ENCODE data around the gene CSTF1. TPM values are rescaled to one million over a fixed set of nuclear protein-coding genes. Genes with fewer than 3 reads are reported as not detected.

The CSTF1 gene
- total RNA-seq, result 20.9 TPM

GRCh38 chr20:56392132-56392880 lies at the start of gene CSTF1, which contains the start of gene AURKA:
CSTF1 (plus strand) TSS chr20:56392645; CDS start chr20:56395553, 2,908 bp downstream.
AURKA (minus strand) TSS chr20:56392215; CDS start chr20:56388197, 4,018 bp downstream.
- Histone ChIP-seq H3K36me3 (ENCODE audit: control insufficient read depth in 3 of 3, insufficient read depth in 3 of 3, low read length in 3 of 3) (peaks cover 11 to 19% (median 16%) of the 10 kb centered on the region in 3 donors), H3K4me1 (ENCODE audit: control insufficient read depth in 3 of 3, insufficient read depth in 3 of 3, low read length in 3 of 3) (peaks cover 22 to 33% (median 27%) of the 10 kb centered on the region in 3 donors), H3K27ac (ENCODE audit: low read depth, low read length) (peak within 1 kb of the TSS; percentile 92), H3K9ac (ENCODE audit: low read depth in 1 of 3, low read length in 3 of 3) (peak within 1 kb of the TSS; percentile 92 to 96 (median 96)), H3K4me3 (ENCODE audit: low read length in 3 of 3) (peak within 1 kb of the TSS; percentile 95 to 98 (median 98)), H3K9me3 (ENCODE audit: control insufficient read depth in 3 of 3, low read length in 3 of 3) (no peaks in the 10 kb centered on the region), H3K27me3 (ENCODE audit: control insufficient read depth in 3 of 3, insufficient read depth in 3 of 3, low read length in 3 of 3) (no peaks in the 10 kb centered on the region)

DNA sequence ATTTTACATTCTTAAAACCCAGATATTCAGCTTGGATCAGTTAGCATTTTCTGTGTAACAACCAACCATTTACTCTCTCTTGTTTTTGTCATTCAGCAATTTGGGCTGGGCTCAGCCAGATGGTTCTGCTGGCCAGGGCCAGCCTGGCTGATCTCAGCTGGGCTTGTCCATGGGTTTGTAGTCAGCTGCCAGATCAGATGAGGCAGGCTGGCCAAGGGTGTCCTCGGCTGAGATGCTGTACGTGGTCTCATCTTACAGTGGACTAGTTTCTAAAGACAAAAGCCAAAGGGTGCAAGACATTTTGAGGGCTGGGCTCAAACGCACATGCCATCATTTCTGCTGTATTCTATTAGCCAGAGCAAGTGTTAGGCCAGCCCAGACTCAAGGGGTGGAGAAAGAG lies 49.7 kb upstream of the CSTF1 start:
- H3K36me3 ChIP-seq (ENCODE audit: control insufficient read depth in 3 of 3, insufficient read depth in 3 of 3, low read length in 3 of 3), result no peaks in the 10 kb centered on the region
- no peak overlapping the region for H3K9ac ChIP-seq (ENCODE audit: low read depth in 1 of 3, low read length in 3 of 3)
- H3K27ac ChIP-seq (ENCODE audit: low read depth, low read length), result no peak overlapping the region
- H3K27me3 ChIP-seq (ENCODE audit: control insufficient read depth in 3 of 3, insufficient read depth in 3 of 3, low read length in 3 of 3), result peaks cover 18 to 33% (median 23%) of the 10 kb centered on the region in 3 donors
- H3K4me3 ChIP-seq (ENCODE audit: low read length in 3 of 3), result no peak overlapping the region
- no peaks in the 10 kb centered on the region for H3K4me1 ChIP-seq (ENCODE audit: control insufficient read depth in 3 of 3, insufficient read depth in 3 of 3, low read length in 3 of 3)
- H3K9me3 ChIP-seq (ENCODE audit: control insufficient read depth in 3 of 3, low read length in 3 of 3), result no peaks in the 10 kb centered on the region

- Histone ChIP-seq H3K4me3 (ENCODE audit: low read length in 3 of 3) (no peak overlapping the region), H3K36me3 (ENCODE audit: control insufficient read depth in 3 of 3, insufficient read depth in 3 of 3, low read length in 3 of 3) (no peaks in the 10 kb centered on the region), H3K4me1 (ENCODE audit: control insufficient read depth in 3 of 3, insufficient read depth in 3 of 3, low read length in 3 of 3) (no peaks in the 10 kb centered on the region), H3K27ac (ENCODE audit: low read depth, low read length) (no peak overlapping the region), H3K27me3 (ENCODE audit: control insufficient read depth in 3 of 3, insufficient read depth in 3 of 3, low read length in 3 of 3) (peaks cover 18 to 34% (median 23%) of the 10 kb centered on the region in 3 donors), H3K9me3 (ENCODE audit: control insufficient read depth in 3 of 3, low read length in 3 of 3) (no peaks in the 10 kb centered on the region), H3K9ac (ENCODE audit: low read depth in 1 of 3, low read length in 3 of 3) (no peak overlapping the region)
Observed at GRCh38 chr20:56343861-56344381, 48.5 kb upstream of the CSTF1 start.

DNA sequence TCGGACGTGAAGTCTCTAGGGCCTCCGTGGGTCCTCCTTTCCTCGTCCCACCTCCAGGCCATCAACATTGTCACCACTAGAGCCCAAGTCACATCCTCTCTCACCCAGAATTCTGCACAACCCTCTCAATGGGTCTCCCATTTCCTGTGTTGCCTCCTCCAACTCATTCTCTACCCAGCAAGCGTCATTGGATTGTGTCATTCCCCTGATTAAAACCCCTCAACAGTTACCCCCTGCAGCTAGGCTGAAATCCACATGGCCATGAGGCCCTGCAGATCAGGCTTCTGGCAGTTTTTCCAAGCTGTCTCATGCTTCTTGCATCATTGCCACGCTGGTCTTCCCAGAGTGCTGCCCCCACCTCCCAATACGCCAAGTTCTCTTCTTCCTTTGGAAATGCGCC lies 46.5 kb upstream of the CSTF1 start:
- Histone ChIP-seq H3K9me3 (ENCODE audit: control insufficient read depth in 3 of 3, low read length in 3 of 3) (no peaks in the 10 kb centered on the region), H3K27me3 (ENCODE audit: control insufficient read depth in 3 of 3, insufficient read depth in 3 of 3, low read length in 3 of 3) (peaks cover 18 to 34% (median 23%) of the 10 kb centered on the region in 3 donors), H3K9ac (ENCODE audit: low read depth in 1 of 3, low read length in 3 of 3) (no peak overlapping the region), H3K27ac (ENCODE audit: low read depth, low read length) (no peak overlapping the region), H3K4me1 (ENCODE audit: control insufficient read depth in 3 of 3, insufficient read depth in 3 of 3, low read length in 3 of 3) (no peaks in the 10 kb centered on the region), H3K4me3 (ENCODE audit: low read length in 3 of 3) (no peak overlapping the region), H3K36me3 (ENCODE audit: control insufficient read depth in 3 of 3, insufficient read depth in 3 of 3, low read length in 3 of 3) (no peaks in the 10 kb centered on the region)

- no peaks in the 10 kb centered on the region for H3K4me1 ChIP-seq (ENCODE audit: control insufficient read depth in 3 of 3, insufficient read depth in 3 of 3, low read length in 3 of 3)
- H3K27ac ChIP-seq (ENCODE audit: low read depth, low read length), result no peak overlapping the region
- no peaks in the 10 kb centered on the region for H3K9me3 ChIP-seq (ENCODE audit: control insufficient read depth in 3 of 3, low read length in 3 of 3)
- no peak overlapping the region for H3K4me3 ChIP-seq (ENCODE audit: low read length in 3 of 3)
- H3K36me3 ChIP-seq (ENCODE audit: control insufficient read depth in 3 of 3, insufficient read depth in 3 of 3, low read length in 3 of 3), result no peaks in the 10 kb centered on the region
- no peak overlapping the region for H3K9ac ChIP-seq (ENCODE audit: low read depth in 1 of 3, low read length in 3 of 3)
- peaks cover 16 to 34% (median 22%) of the 10 kb centered on the region in 3 donors for H3K27me3 ChIP-seq (ENCODE audit: control insufficient read depth in 3 of 3, insufficient read depth in 3 of 3, low read length in 3 of 3)
Observed at GRCh38 chr20:56347628-56348304, 44.7 kb upstream of the CSTF1 start.

DNA sequence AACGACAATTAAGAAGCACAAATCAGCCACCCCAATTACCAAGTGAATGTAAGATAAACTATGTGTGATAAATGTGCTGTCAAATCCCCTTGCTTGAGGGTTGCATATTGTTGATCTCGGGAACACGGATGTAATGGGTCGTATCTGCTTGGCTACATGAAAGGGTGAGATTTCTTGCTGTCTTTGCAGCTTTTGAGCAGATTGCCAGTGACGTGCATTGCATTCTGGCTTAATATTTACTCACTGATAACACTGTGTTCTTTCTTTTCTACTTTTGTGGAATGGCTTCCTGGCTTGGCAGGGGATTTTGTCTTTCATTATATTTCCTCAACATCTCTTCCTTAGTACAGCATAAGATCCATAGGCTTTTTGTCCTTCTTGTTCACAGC lies 44.1 kb upstream of the CSTF1 start:
- Histone ChIP-seq H3K4me1 (ENCODE audit: control insufficient read depth in 3 of 3, insufficient read depth in 3 of 3, low read length in 3 of 3) (no peaks in the 10 kb centered on the region), H3K36me3 (ENCODE audit: control insufficient read depth in 3 of 3, insufficient read depth in 3 of 3, low read length in 3 of 3) (no peaks in the 10 kb centered on the region), H3K27me3 (ENCODE audit: control insufficient read depth in 3 of 3, insufficient read depth in 3 of 3, low read length in 3 of 3) (peaks cover 11 to 28% (median 17%) of the 10 kb centered on the region in 3 donors), H3K4me3 (ENCODE audit: low read length in 3 of 3) (no peak overlapping the region), H3K9me3 (ENCODE audit: control insufficient read depth in 3 of 3, low read length in 3 of 3) (no peaks in the 10 kb centered on the region), H3K9ac (ENCODE audit: low read depth in 1 of 3, low read length in 3 of 3) (no peak overlapping the region), H3K27ac (ENCODE audit: low read depth, low read length) (no peak overlapping the region)

DNA sequence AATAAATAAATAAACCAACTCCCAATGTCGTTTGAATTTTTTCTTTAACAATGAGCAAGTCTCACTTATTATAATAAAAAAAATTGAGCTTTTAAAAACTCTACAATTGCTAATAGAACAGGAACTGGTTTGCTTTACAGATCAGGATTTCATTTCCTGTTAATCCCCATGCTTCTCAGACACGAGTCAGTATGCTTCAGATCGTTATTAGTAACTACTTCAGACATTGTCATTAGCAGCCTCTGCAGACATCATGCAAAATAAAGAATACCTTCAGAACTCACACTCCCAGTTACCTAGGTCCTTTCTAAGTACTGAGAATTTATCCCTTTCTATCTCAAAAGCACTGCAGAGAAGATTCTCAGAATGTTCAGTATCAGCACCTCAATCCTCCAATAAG lies 43.7 kb upstream of the CSTF1 start:
- Histone ChIP-seq H3K27me3 (ENCODE audit: control insufficient read depth in 3 of 3, insufficient read depth in 3 of 3, low read length in 3 of 3) (peaks cover 9 to 24% (median 12%) of the 10 kb centered on the region in 3 donors), H3K4me3 (ENCODE audit: low read length in 3 of 3) (no peak overlapping the region), H3K36me3 (ENCODE audit: control insufficient read depth in 3 of 3, insufficient read depth in 3 of 3, low read length in 3 of 3) (no peaks in the 10 kb centered on the region)

GRCh38 chr20:56350842-56351241 lies 41.6 kb upstream of the CSTF1 start:
- Histone ChIP-seq H3K4me3 (ENCODE audit: low read length in 3 of 3) (no peak overlapping the region), H3K36me3 (ENCODE audit: control insufficient read depth in 3 of 3, insufficient read depth in 3 of 3, low read length in 3 of 3) (no peaks in the 10 kb centered on the region), H3K27me3 (ENCODE audit: control insufficient read depth in 3 of 3, insufficient read depth in 3 of 3, low read length in 3 of 3) (peaks cover 2 to 7% (median 3%) of the 10 kb centered on the region in 3 donors), H3K4me1 (ENCODE audit: control insufficient read depth in 3 of 3, insufficient read depth in 3 of 3, low read length in 3 of 3) (no peaks in the 10 kb centered on the region), H3K9me3 (ENCODE audit: control insufficient read depth in 3 of 3, low read length in 3 of 3) (no peaks in the 10 kb centered on the region), H3K27ac (ENCODE audit: low read depth, low read length) (no peak overlapping the region), H3K9ac (ENCODE audit: low read depth in 1 of 3, low read length in 3 of 3) (no peak overlapping the region)

More for the DNA sequence above, 43.7 kb upstream of the CSTF1 start:
- Histone ChIP-seq H3K9me3 (ENCODE audit: control insufficient read depth in 3 of 3, low read length in 3 of 3) (no peaks in the 10 kb centered on the region), H3K27ac (ENCODE audit: low read depth, low read length) (no peak overlapping the region), H3K4me1 (ENCODE audit: control insufficient read depth in 3 of 3, insufficient read depth in 3 of 3, low read length in 3 of 3) (no peaks in the 10 kb centered on the region), H3K9ac (ENCODE audit: low read depth in 1 of 3, low read length in 3 of 3) (no peak overlapping the region)

GRCh38 chr20:56352345-56353055 lies 39.9 kb upstream of the CSTF1 start:
- no peaks in the 10 kb centered on the region for H3K36me3 ChIP-seq (ENCODE audit: control insufficient read depth in 3 of 3, insufficient read depth in 3 of 3, low read length in 3 of 3)
- no peaks in the 10 kb centered on the region for H3K9me3 ChIP-seq (ENCODE audit: control insufficient read depth in 3 of 3, low read length in 3 of 3)
- H3K4me1 ChIP-seq (ENCODE audit: control insufficient read depth in 3 of 3, insufficient read depth in 3 of 3, low read length in 3 of 3), result no peaks in the 10 kb centered on the region
- no peak overlapping the region for H3K4me3 ChIP-seq (ENCODE audit: low read length in 3 of 3)
- no peak overlapping the region for H3K27ac ChIP-seq (ENCODE audit: low read depth, low read length)
- peaks cover 0 to 4% (median 2%) of the 10 kb centered on the region in 3 donors for H3K27me3 ChIP-seq (ENCODE audit: control insufficient read depth in 3 of 3, insufficient read depth in 3 of 3, low read length in 3 of 3)
- H3K9ac ChIP-seq (ENCODE audit: low read depth in 1 of 3, low read length in 3 of 3), result no peak overlapping the region
